SK-N-SH treated with all-trans-retinoic acid at 6 μM for 48 hours (cell line): ENCODE measurements around the gene ADAM23.

Experiments
- CREB5 ChIP-seq: fragments of 250-450 bp; sonication (Bioruptor Pico); IDR thresholded peaks from 2 replicates; pipeline ENCODE4 v1.5.1; 2020; ENCODE audit warnings: low read depth, mild to moderate bottlenecking, moderate library complexity
- ESRRG ChIP-seq: fragments of 250-450 bp; sonication (Bioruptor Pico); IDR thresholded peaks from 2 replicates; pipeline ENCODE4 v1.6.1; 2021; ENCODE audit warnings: mild to moderate bottlenecking
- PATZ1 ChIP-seq: fragments of 250-450 bp; sonication (Bioruptor Pico); IDR thresholded peaks from 2 replicates; pipeline ENCODE4 v1.8.0; 2020; ENCODE audit warnings: mild to moderate bottlenecking, moderate library complexity, borderline replicate concordance
- SNAI2 ChIP-seq: fragments of 250-450 bp; sonication (Bioruptor Pico); IDR thresholded peaks from 2 replicates; pipeline ENCODE4 v1.5.0; 2020; ENCODE audit warnings: mild to moderate bottlenecking, moderate library complexity
- ZFP3 ChIP-seq: fragments of 250-450 bp; sonication (Bioruptor Pico); IDR thresholded peaks from 2 replicates; pipeline ENCODE4 v1.5.0; 2020; ENCODE audit warnings: mild to moderate bottlenecking, moderate library complexity

GRCh38 chr2:206569470-206569869, 126.1 kb downstream of the ADAM23 start:
- TF ChIP-seq ZFP3 (CRISPR knock-in tag), result no peak
- no peak for TF ChIP-seq PATZ1 (CRISPR knock-in tag)
- TF ChIP-seq SNAI2 (CRISPR knock-in tag), result no peak
- no peak for TF ChIP-seq CREB5
- no peak for TF ChIP-seq ESRRG (CRISPR knock-in tag)
